Bronchial epithelial cell (primary cell): Measurements from ENCODE around the gene ADCY9. TPM values are rescaled to one million over a fixed set of nuclear protein-coding genes. Genes with fewer than 3 reads are reported as not detected.
A peak's percentile ranks its signal among the peaks of the same experiment; 100 is the strongest.

Experiments used
- DNase-seq: peaks from one replicate; pipeline ENCODE4 v3.0.0-alpha.2; 2010; ENCODE audit warnings: low read depth
- FAIRE-seq: peaks from 2 replicates; lab custom pipeline; 2011; peaks lifted over from hg19 to GRCh38; lab: Jason Lieb, UNC
- H3K27me3 ChIP-seq: 2 replicates; pipeline ENCODE4 v1.5.1; 2011; ENCODE audit warnings: low read length; ENCODE audit not compliant: control insufficient read depth, insufficient read depth
- H3K36me3 ChIP-seq: 2 replicates; pipeline ENCODE4 v1.5.1; 2011; ENCODE audit warnings: low read length; ENCODE audit not compliant: control insufficient read depth, insufficient read depth
- H3K4me3 ChIP-seq: 2 replicates; pipeline ENCODE4 v1.5.1; 2011; ENCODE audit warnings: mild to moderate bottlenecking, low read depth, low read length, control low read depth
- total RNA-seq: library from RNA; depleted of rRNA; stranded (reverse); fragments of >200 nt; gene quantifications from 2 replicates; pipeline ENCODE4 v1.2.1, GENCODE V29; 2014
- TF ChIP-seq, protein P1 (sequence below): IDR thresholded peaks from 2 replicates; pipeline ENCODE4 v1.5.1; 2011; ENCODE audit warnings: mild to moderate bottlenecking, moderate library complexity, low read length, control low read depth, inconsistent platforms; ENCODE audit not compliant: insufficient read depth, severe bottlenecking

The ADCY9 gene
- total RNA-seq, 1 donor from 2014 or later: 11.3 TPM

- FAIRE-seq (no peak), DNase-seq (no peak)
- Histone ChIP-seq H3K27me3 (no peaks in the 10 kb centered on the region), H3K4me3 (no peak overlapping the region), H3K36me3 (no peaks in the 10 kb centered on the region)
- TF ChIP-seq, protein P1, sequence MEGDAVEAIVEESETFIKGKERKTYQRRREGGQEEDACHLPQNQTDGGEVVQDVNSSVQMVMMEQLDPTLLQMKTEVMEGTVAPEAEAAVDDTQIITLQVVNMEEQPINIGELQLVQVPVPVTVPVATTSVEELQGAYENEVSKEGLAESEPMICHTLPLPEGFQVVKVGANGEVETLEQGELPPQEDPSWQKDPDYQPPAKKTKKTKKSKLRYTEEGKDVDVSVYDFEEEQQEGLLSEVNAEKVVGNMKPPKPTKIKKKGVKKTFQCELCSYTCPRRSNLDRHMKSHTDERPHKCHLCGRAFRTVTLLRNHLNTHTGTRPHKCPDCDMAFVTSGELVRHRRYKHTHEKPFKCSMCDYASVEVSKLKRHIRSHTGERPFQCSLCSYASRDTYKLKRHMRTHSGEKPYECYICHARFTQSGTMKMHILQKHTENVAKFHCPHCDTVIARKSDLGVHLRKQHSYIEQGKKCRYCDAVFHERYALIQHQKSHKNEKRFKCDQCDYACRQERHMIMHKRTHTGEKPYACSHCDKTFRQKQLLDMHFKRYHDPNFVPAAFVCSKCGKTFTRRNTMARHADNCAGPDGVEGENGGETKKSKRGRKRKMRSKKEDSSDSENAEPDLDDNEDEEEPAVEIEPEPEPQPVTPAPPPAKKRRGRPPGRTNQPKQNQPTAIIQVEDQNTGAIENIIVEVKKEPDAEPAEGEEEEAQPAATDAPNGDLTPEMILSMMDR: no peak
These were observed 104.9 kb downstream of the ADCY9 start for GRCh38 chr16:4011225-4011939.

GRCh38 chr16:4010225-4011158 lies 105.8 kb downstream of the ADCY9 start:
- TF ChIP-seq, protein P1: no peak
- FAIRE-seq: no peak
- no peaks in the 10 kb centered on the region for H3K27me3 ChIP-seq
- no peak overlapping the region for H3K4me3 ChIP-seq
- no peaks in the 10 kb centered on the region for H3K36me3 ChIP-seq
- DNase-seq: no peak

- no peaks in the 10 kb centered on the region for H3K27me3 ChIP-seq
- FAIRE-seq (no peak), DNase-seq (no peak)
- no peaks in the 10 kb centered on the region for H3K36me3 ChIP-seq
- no peak overlapping the region for H3K4me3 ChIP-seq
- TF ChIP-seq, protein P1: no peak
These were observed 107.1 kb downstream of the ADCY9 start for GRCh38 chr16:4009177-4009576.

DNA sequence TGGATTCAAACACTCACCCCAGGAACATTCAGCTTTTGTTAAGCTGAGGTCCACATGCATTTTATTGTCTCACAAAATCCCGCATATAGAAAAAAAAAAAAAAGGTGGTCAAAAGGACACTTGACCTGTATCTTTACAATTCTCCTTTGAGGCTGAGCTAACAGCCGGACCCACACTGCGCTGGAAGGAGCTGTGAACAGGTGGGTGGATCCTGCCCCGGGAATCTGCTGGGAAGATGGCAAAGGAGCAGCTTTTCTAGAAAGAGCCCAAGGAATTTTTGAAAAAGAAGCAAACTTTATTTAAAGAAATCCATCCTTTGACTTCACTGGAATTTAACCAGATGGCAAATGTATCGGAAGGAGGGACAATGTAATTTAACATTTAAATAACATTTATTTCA lies 108.1 kb downstream of the ADCY9 start:
- Histone ChIP-seq H3K4me3 (no peak overlapping the region), H3K27me3 (no peaks in the 10 kb centered on the region), H3K36me3 (no peaks in the 10 kb centered on the region)
- TF ChIP-seq, protein P1: no peak
- DNase-seq (no peak), FAIRE-seq (no peak)

DNA sequence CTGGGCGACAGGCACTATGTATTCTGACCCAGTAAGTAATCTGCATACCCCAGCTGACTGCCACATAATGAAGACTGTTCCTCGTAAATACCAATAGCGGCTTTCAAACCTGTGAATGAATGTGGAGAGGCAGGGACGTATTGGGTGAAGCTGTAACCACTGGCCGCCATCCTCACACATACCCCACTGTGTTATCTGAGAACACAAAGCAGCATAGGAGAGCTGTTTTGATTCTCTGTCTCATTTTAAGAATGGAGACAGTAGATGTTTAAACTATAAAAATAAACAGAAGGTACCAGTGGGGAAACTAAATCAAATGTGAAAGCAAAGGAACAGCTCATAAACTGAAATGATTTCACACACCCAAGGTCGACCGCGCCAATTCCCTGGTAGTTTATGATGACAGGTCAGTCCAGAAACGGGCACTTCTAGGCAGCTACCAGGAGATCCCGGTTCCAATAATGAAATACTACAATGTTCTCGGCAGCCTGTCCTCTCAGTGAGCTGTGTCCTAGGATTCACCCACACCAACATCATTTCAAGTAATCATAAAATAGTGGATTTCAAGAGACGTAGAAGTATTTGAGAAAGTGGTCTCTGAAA lies 109.7 kb downstream of the ADCY9 start:
- DNase-seq: no peak
- TF ChIP-seq, protein P1: no peak
- FAIRE-seq: peak; percentile 80
- no peaks in the 10 kb centered on the region for H3K27me3 ChIP-seq
- H3K4me3 ChIP-seq: no peak overlapping the region
- no peaks in the 10 kb centered on the region for H3K36me3 ChIP-seq
